Tibial nerve (tissue), 4 donors: ENCODE results near the gene PTGFRN. TPM values are rescaled to one million over a fixed set of nuclear protein-coding genes. Genes with fewer than 3 reads are reported as not detected.

Experiments
- DNase-seq, 2 donors: peaks; one replicate each; pipeline ENCODE4 v3.0.0-alpha.2; 2019; ENCODE audit warnings: low spot score in 2 of 2
- H3K27ac ChIP-seq, 4 donors: fragments of 200-600 bp; sonication (generic) in 3 of 4; one replicate each; pipeline ENCODE4 v1.5.1; 2017 to 2019; ENCODE audit warnings: mild to moderate bottlenecking in 1 of 4
- H3K27me3 ChIP-seq, 2 donors: fragments of 200-600 bp; sonication (generic) in 1 of 2; one replicate each; pipeline versions ENCODE4 v1.5.1 to v1.6.0; 2017 to 2019
- H3K36me3 ChIP-seq, 3 donors: fragments of 200-600 bp; sonication (generic); one replicate each; pipeline ENCODE4 v1.5.1; 2018 to 2019
- H3K4me1 ChIP-seq, 4 donors: fragments of 200-600 bp; sonication (generic) in 3 of 4; one replicate each; pipeline ENCODE4 v1.5.1; 2017 to 2019
- H3K4me3 ChIP-seq, 4 donors: fragments of 200-600 bp; sonication (generic) in 3 of 4; one replicate each; pipeline ENCODE4 v1.5.1; 2017 to 2019; ENCODE audit warnings: mild to moderate bottlenecking in 1 of 4, moderate library complexity in 1 of 4
- H3K9me3 ChIP-seq, 4 donors: fragments of 200-600 bp; sonication (generic) in 3 of 4; one replicate each; pipeline ENCODE4 v1.5.1; 2017 to 2019
- EP300 ChIP-seq, 2 donors: sonication (generic); formaldehyde crosslinking; IDR thresholded peaks; one replicate each; pipeline ENCODE4 v1.6.1; 2017; ENCODE audit warnings: antibody characterized with exemption in 2 of 2, mild to moderate bottlenecking in 1 of 2
- POLR2A ChIP-seq, 2 donors: fragments of 450-650 bp; IDR thresholded peaks; one replicate each; pipeline ENCODE4 v1.6.1; 2017; ENCODE audit warnings: antibody characterized with exemption in 2 of 2, mild to moderate bottlenecking in 2 of 2, moderate library complexity in 2 of 2
- WGBS, 2 donors: methylation state at CpG; one replicate each; pipeline ENCODE4 v1.1.5; 2018; 5-methylcytosine and 5-hydroxymethylcytosine counted together
- total RNA-seq, 4 donors: library from RNA; depleted of rRNA; stranded (reverse); fragments of >200 nt; gene quantifications; one replicate each; pipeline ENCODE4 v1.1.0, GENCODE V29; 2016
- TF ChIP-seq, protein P1 (sequence below), 5 experiments: fragments of 200-600 bp in 3 of 5; fragments of 450-650 bp in 2 of 5; sonication (generic) in 3 of 5; IDR thresholded peaks; one replicate each; pipeline ENCODE4 v1.5.1; 2016 to 2019; ENCODE audit warnings: antibody characterized with exemption in 5 of 5, mild to moderate bottlenecking in 3 of 5, moderate library complexity in 2 of 5

Gene PTGFRN
- total RNA-seq, 4 donors from 2014 or later = 10.2 to 19.0 (median 14.7) TPM

DNA sequence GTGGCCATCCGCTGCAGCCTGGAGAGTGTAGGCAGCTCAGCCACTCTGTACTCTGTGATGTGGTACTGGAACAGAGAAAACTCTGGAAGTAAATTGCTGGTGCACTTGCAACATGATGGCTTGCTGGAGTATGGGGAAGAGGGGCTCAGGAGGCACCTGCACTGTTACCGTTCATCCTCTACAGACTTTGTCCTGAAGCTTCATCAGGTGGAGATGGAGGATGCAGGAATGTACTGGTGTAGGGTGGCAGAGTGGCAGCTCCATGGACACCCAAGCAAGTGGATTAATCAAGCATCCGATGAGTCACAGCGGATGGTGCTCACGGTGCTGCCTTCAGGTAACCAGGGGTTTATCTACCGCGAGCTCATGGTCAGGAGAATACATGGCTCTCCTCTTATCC lies 115.9 kb downstream of the PTGFRN start:
- H3K4me3 ChIP-seq = no peak overlapping the region
- peaks cover 0 to 10% (median 0%) of the 10 kb centered on the region in 4 donors for H3K4me1 ChIP-seq
- H3K27ac ChIP-seq = no peak overlapping the region
- H3K36me3 ChIP-seq = no peaks in the 10 kb centered on the region
- no peak for DNase-seq
- no peaks in the 10 kb centered on the region for H3K9me3 ChIP-seq
- WGBS, 2 donors = 96 to 98% methylated on average over 7 of the region's 7 CpGs
- H3K27me3 ChIP-seq = no peaks in the 10 kb centered on the region
- TF ChIP-seq POLR2A (IDR thresholded peaks at IDR 0.05) (no peak), EP300 (IDR thresholded peaks at IDR 0.05) (no peak)
- TF ChIP-seq, protein P1, sequence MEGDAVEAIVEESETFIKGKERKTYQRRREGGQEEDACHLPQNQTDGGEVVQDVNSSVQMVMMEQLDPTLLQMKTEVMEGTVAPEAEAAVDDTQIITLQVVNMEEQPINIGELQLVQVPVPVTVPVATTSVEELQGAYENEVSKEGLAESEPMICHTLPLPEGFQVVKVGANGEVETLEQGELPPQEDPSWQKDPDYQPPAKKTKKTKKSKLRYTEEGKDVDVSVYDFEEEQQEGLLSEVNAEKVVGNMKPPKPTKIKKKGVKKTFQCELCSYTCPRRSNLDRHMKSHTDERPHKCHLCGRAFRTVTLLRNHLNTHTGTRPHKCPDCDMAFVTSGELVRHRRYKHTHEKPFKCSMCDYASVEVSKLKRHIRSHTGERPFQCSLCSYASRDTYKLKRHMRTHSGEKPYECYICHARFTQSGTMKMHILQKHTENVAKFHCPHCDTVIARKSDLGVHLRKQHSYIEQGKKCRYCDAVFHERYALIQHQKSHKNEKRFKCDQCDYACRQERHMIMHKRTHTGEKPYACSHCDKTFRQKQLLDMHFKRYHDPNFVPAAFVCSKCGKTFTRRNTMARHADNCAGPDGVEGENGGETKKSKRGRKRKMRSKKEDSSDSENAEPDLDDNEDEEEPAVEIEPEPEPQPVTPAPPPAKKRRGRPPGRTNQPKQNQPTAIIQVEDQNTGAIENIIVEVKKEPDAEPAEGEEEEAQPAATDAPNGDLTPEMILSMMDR (IDR thresholded peaks at IDR 0.05) = no peak

DNA sequence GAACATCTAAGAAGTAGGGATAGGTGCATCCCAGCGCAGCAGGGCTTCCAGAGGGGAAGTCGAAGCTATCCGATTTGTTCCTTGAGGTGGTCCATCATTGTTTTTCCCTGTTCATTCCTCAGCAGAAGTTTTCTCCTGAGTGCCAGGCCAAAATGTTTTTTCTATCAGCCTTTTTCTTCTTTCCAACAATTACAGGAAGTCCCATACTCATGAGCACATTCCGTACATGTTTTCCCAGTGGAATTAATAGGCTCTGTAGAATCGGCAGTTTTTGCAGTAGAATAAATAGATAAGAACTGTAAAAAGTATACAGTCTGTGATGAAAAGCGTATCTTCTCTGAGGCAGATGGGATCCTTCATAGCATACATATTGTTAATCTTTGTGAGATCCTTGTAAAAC lies 116.6 kb downstream of the PTGFRN start:
- H3K4me1 ChIP-seq = peaks cover 0 to 10% (median 0%) of the 10 kb centered on the region in 4 donors
- H3K4me3 ChIP-seq = no peak overlapping the region
- DNase-seq = no peak
- H3K9me3 ChIP-seq = no peaks in the 10 kb centered on the region
- no peaks in the 10 kb centered on the region for H3K36me3 ChIP-seq
- WGBS, 2 donors = 43 to 48% methylated on average over 6 of the region's 6 CpGs
- no peaks in the 10 kb centered on the region for H3K27me3 ChIP-seq
- H3K27ac ChIP-seq = no peak overlapping the region
- TF ChIP-seq POLR2A (IDR thresholded peaks at IDR 0.05) = no peak
- no peak for TF ChIP-seq EP300 (IDR thresholded peaks at IDR 0.05)
- TF ChIP-seq, protein P1 (IDR thresholded peaks at IDR 0.05) = no peak

DNA sequence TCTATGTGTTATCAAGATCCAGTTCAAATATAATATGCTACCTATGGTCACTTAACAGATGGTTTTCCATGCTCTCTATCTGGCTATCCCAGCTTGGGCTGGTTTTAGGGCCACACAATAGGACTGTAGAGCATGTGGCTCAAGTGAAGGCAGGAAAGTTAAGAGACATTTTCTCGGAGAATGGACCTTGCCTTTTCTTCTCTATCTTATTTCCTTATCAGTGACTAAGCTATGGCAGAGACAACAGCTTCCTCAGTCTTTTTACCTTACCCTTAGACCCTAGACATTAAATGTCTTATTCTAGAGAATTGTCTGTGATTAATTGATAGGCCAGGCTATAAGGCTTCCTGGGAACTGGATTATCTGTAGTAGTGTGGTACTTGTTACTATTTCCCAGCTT lies 120.0 kb downstream of the PTGFRN start:
- Histone ChIP-seq H3K4me3 (no peak overlapping the region), H3K27ac (no peak overlapping the region), H3K9me3 (no peaks in the 10 kb centered on the region), H3K27me3 (no peaks in the 10 kb centered on the region), H3K4me1 (peaks cover 0 to 10% (median 0%) of the 10 kb centered on the region in 4 donors), H3K36me3 (no peaks in the 10 kb centered on the region)
- WGBS, 2 donors = 95 to 100% methylated on average over 1 of the region's 1 CpG
- TF ChIP-seq EP300 (IDR thresholded peaks at IDR 0.05) (no peak), POLR2A (IDR thresholded peaks at IDR 0.05) (no peak)
- no peak for DNase-seq

DNA sequence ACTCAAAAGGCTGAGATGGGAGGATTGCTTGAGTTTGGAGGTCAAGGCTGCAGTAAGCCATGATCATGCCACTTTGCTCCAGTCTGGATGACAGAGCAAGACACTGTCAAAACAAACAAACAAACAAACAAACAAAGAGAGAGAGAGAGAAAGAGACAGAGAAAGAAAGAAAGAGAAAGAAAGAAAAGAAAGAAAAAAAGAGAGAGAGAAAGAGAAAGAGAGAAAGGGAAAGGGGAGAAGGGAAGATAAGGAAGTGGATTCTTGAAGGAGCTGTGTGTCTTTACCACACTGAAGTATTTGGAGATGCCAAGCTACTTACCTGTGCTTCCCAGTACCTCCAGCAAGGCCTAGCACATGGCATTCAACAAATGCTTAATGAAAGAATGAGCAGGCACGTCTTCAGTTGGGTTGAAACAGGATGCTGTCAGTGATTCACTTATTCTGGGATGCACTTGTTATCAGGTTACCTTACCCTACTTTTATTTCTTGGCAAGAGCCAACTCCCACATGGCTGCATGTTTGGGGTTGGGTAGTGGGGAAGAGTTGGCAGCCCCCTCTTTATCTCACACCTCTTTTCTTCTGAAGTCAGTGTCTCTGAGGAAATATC lies 120.7 kb downstream of the PTGFRN start:
- Histone ChIP-seq H3K9me3 (no peaks in the 10 kb centered on the region), H3K27me3 (no peaks in the 10 kb centered on the region), H3K4me3 (no peak overlapping the region), H3K36me3 (no peaks in the 10 kb centered on the region), H3K4me1 (peaks cover 0 to 10% (median 0%) of the 10 kb centered on the region in 4 donors), H3K27ac (no peak overlapping the region)
- TF ChIP-seq, protein P1 (IDR thresholded peaks at IDR 0.05) = no peak
- TF ChIP-seq EP300 (IDR thresholded peaks at IDR 0.05) (no peak), POLR2A (IDR thresholded peaks at IDR 0.05) (no peak)
- no peak for DNase-seq
- 80 to 86% methylated on average over 1 of the region's 1 CpG for WGBS, 2 donors

DNA sequence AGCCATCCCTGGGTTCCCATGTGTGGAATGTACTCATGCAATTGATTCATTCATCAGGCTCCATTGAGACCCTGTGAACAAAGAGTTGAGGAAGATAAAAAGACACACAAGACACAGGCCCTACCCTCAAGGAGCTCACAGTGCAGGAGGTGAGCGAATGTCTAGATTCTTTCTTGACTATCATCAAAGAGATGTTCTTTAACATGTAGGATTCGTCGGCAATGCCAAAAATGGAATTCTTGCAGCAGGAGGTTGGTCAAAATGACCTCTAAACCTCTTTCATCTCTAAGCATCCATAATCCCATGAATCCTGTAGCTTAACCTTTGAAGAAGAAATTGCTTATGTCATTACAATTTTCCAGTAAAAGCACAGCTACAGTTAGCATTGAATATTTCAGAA lies 122.5 kb downstream of the PTGFRN start:
- Histone ChIP-seq H3K4me1 (no peaks in the 10 kb centered on the region), H3K27ac (no peak overlapping the region), H3K9me3 (no peaks in the 10 kb centered on the region), H3K27me3 (no peaks in the 10 kb centered on the region), H3K36me3 (no peaks in the 10 kb centered on the region), H3K4me3 (no peak overlapping the region)
- DNase-seq = no peak
- WGBS, 2 donors = 88 to 91% methylated on average over 3 of the region's 3 CpGs
- no peak for TF ChIP-seq POLR2A (IDR thresholded peaks at IDR 0.05)
- no peak for TF ChIP-seq EP300 (IDR thresholded peaks at IDR 0.05)
- TF ChIP-seq, protein P1 (IDR thresholded peaks at IDR 0.05) = no peak
